Measurements from ENCODE around the gene SLC35A3. TPM values are rescaled to one million over a fixed set of nuclear protein-coding genes. Genes with fewer than 3 reads are reported as not detected.

Gene SLC35A3
- polyA plus RNA-seq, 1 donor (not counting 4 experiments of a cell fraction or from before 2014, with no cell fraction given) = 25.9 TPM

DNA sequence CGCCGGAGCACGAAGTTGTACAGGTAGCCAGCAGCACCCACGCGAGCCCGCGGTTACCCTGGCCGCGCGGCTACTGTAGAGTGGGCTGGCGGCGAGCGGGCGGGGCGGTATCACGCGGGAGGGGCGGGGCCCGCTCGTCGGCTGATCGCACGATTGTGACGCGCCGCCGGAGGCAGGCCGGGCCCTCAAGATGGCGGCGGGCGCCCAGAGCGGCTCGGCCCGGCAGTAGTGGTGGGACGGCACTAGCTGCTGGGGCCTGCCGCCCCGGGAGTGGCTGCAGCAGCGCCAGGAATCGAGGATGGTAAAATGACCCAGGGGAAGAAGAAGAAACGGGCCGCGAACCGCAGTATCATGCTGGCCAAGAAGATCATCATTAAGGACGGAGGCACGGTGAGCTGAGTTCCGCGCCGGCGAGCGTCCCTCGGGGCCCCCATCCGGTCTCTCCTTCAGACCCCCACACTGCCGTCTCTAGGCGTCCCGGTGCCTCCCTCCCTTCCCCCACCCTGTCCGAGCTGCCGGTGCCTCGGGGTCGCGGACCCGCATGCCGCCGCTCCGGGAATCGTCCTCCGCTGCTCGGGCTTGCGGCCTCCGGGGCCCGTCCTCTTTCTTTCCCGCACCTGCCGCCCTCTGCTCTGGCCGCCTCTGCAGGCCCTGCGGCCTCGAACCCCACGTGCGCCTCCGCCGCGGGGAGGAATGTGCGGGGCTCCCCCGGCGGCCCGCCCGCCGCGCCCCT, 68.3 kb downstream of the SLC35A3 start:
- dilution Hi-C loops (cut with MboI; ENCODE audit: extremely low pct_ligation_motif_present, low sequenced_read_pairs) = no loop called here
- peak overlapping the region; percentile 99 for H3K9ac ChIP-seq (ENCODE audit: control insufficient read depth, extremely low read depth, insufficient read depth, low read length)

DNA sequence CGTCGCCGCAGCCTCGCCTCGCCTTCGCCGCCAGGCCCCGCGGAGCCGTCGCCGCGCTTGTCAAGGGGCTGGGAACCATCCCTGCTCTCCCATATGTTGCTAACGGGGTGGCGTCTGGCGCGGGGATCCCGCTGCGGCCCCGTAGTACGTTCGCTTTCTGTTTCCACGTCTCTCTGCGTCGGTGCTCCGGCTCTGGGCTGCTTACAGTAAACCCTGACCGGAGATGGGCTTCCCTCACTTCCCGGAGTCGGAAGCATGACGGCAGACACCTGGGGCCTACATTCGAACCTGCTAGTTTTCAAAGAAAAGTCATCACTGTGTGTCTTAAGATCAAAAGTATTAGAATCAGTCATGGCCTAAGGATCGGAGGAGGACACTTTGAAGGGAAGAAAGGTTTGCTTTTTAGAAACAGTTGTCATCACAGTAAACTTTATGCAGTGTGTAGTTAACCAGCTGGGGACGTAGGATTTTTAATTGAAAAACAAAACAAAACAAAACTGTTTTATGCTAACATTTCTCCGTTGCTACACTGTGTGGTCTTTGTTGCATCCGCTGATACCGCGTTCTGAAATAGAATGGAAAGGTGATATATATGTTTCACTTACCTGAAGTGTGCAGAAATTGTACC, 69.0 kb downstream of the SLC35A3 start:
- Histone ChIP-seq H3K9me3 (ENCODE audit: control insufficient read depth, low read depth, low read length) (no peaks in the 10 kb centered on the region), H3K79me2 (ENCODE audit: control insufficient read depth, insufficient read depth, low read length) (peaks cover 79% of the 10 kb centered on the region), H4K20me1 (ENCODE audit: control insufficient read depth, extremely low read depth, insufficient read depth, low read length) (no peaks in the 10 kb centered on the region), H2AFZ (ENCODE audit: control insufficient read depth, low read length) (peak overlapping the region; percentile 16), H3K9me1 (ENCODE audit: control insufficient read depth, extremely low read depth, insufficient read depth, low read length) (no peaks in the 10 kb centered on the region), H3K4me3 (ENCODE audit: control insufficient read depth in 2 of 3, extremely low read depth in 1 of 3, insufficient read depth in 2 of 3, low read depth in 1 of 3, low read length in 3 of 3) (peak overlapping the region; percentile 78 to 97 (median 93)), H3K27me3 (ENCODE audit: control insufficient read depth, extremely low read depth, insufficient read depth, low read length) (no peaks in the 10 kb centered on the region), H3K9ac (ENCODE audit: control insufficient read depth, extremely low read depth, insufficient read depth, low read length) (peak overlapping the region; percentile 99), H3K36me3 (ENCODE audit: control insufficient read depth in 2 of 2, extremely low read depth in 1 of 2, insufficient read depth in 2 of 2, low read length in 2 of 2) (peaks cover 0 to 1% of the 10 kb centered on the region in 2 experiments), H3K27ac (ENCODE audit: control insufficient read depth, insufficient read depth, low read length) (peak overlapping the region; percentile 99), H3K4me2 (ENCODE audit: control insufficient read depth, extremely low read depth, insufficient read depth, low read depth, low read length) (peak overlapping the region; percentile 83), H3K4me1 (ENCODE audit: control insufficient read depth, extremely low read depth, insufficient read depth, low read length) (peaks cover 17% of the 10 kb centered on the region)
- dilution Hi-C loops (cut with MboI; ENCODE audit: extremely low pct_ligation_motif_present, low sequenced_read_pairs) = no loop called here
- no peak for FAIRE-seq
- no peak for DNase-seq (ENCODE audit: low read depth, low spot score)
- TF ChIP-seq, protein P1, sequence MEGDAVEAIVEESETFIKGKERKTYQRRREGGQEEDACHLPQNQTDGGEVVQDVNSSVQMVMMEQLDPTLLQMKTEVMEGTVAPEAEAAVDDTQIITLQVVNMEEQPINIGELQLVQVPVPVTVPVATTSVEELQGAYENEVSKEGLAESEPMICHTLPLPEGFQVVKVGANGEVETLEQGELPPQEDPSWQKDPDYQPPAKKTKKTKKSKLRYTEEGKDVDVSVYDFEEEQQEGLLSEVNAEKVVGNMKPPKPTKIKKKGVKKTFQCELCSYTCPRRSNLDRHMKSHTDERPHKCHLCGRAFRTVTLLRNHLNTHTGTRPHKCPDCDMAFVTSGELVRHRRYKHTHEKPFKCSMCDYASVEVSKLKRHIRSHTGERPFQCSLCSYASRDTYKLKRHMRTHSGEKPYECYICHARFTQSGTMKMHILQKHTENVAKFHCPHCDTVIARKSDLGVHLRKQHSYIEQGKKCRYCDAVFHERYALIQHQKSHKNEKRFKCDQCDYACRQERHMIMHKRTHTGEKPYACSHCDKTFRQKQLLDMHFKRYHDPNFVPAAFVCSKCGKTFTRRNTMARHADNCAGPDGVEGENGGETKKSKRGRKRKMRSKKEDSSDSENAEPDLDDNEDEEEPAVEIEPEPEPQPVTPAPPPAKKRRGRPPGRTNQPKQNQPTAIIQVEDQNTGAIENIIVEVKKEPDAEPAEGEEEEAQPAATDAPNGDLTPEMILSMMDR (optimal IDR thresholded peaks at IDR 0.05 in 1 of 3, IDR thresholded peaks at IDR 0.05 in 1 of 3, conservative IDR thresholded peaks at IDR 0.05 in 1 of 3; ENCODE audit: extremely low read depth in 1 of 3, insufficient read depth in 2 of 3, low read length in 3 of 3) = no peak
- no peak for TF ChIP-seq EZH2 (IDR thresholded peaks at IDR 0.05; ENCODE audit: low read length)

More for the DNA sequence above, 68.3 kb downstream of the SLC35A3 start:
- Histone ChIP-seq H3K79me2 (ENCODE audit: control insufficient read depth, insufficient read depth, low read length) (peaks cover 72% of the 10 kb centered on the region), H3K4me2 (ENCODE audit: control insufficient read depth, extremely low read depth, insufficient read depth, low read depth, low read length) (peak overlapping the region; percentile 86), H2AFZ (ENCODE audit: control insufficient read depth, low read length) (peak overlapping the region; percentile 83), H3K27me3 (ENCODE audit: control insufficient read depth, extremely low read depth, insufficient read depth, low read length) (no peaks in the 10 kb centered on the region), H3K4me1 (ENCODE audit: control insufficient read depth, extremely low read depth, insufficient read depth, low read length) (peaks cover 17% of the 10 kb centered on the region), H3K27ac (ENCODE audit: control insufficient read depth, insufficient read depth, low read length) (peak overlapping the region; percentile 99), H3K36me3 (ENCODE audit: control insufficient read depth in 2 of 2, extremely low read depth in 1 of 2, insufficient read depth in 2 of 2, low read length in 2 of 2) (no peaks in the 10 kb centered on the region), H3K4me3 (ENCODE audit: control insufficient read depth in 2 of 3, extremely low read depth in 1 of 3, insufficient read depth in 2 of 3, low read depth in 1 of 3, low read length in 3 of 3) (peak overlapping the region; percentile 78 to 97 (median 93)), H3K9me1 (ENCODE audit: control insufficient read depth, extremely low read depth, insufficient read depth, low read length) (no peaks in the 10 kb centered on the region), H3K9me3 (ENCODE audit: control insufficient read depth, low read depth, low read length) (no peaks in the 10 kb centered on the region), H4K20me1 (ENCODE audit: control insufficient read depth, extremely low read depth, insufficient read depth, low read length) (no peaks in the 10 kb centered on the region)
- no peak for DNase-seq (ENCODE audit: low read depth, low spot score)
- FAIRE-seq = no peak
- TF ChIP-seq EZH2 (IDR thresholded peaks at IDR 0.05; ENCODE audit: low read length) = no peak
- TF ChIP-seq, protein P1 (optimal IDR thresholded peaks at IDR 0.05 in 1 of 3, IDR thresholded peaks at IDR 0.05 in 1 of 3, conservative IDR thresholded peaks at IDR 0.05 in 1 of 3; ENCODE audit: extremely low read depth in 1 of 3, insufficient read depth in 2 of 3, low read length in 3 of 3) = no peak

Measured in keratinocyte (primary cell).